HG02840 (cell line): ENCODE results near the gene SNRPN.
"Not testable (repeated sequence)": the region's sequence is repeated elsewhere in the genome, so short reads cannot be mapped to it uniquely, and the experiment has no call there.

ENCODE experiments used
- ATAC-seq: cut with Tn5 transposase; IDR thresholded peaks from one replicate; pipeline ENCODE4 v1.9.1; 2021; ENCODE audit warnings: mild to moderate bottlenecking, moderate library complexity, moderate number of reproducible peaks; ENCODE audit not compliant: unreplicated experiment, low FRiP score

SNRPN gene

DNA sequence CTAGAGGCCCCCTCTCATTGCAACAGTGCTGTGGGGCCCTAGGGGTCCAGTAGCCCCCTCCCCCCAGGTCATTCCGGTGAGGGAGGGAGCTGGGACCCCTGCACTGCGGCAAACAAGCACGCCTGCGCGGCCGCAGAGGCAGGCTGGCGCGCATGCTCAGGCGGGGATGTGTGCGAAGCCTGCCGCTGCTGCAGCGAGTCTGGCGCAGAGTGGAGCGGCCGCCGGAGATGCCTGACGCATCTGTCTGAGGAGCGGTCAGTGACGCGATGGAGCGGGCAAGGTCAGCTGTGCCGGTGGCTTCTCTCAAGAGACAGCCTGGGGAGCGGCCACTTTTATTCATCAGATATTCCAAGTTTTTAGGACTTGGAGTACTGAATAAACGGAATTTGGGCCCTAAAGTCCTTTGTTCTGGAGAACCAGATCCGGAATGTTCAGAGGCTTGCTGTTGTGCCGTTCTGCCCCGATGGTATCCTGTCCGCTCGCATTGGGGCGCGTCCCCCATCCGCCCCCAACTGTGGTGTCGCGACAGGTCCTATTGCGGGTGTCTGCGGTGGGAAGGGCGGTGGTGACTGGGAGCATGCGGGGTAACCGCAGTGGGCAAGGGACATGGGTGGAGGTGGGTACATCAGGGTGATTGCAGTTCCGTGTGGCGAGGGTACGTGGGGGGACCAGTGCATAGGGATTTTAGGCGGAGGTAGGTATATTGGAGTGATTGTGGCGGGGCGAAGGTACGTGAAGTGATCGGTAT lies at the start of gene SNRPN, which contains the start of gene SNURF:
TSS of gene SNRPN (plus strand) at position 205 of the 748 bp plus-strand sequence. CDS start 19,467 bp downstream, outside the sequence.
TSS of gene SNURF (plus strand) at position 205 of the 748 bp plus-strand sequence. CDS start at position 267, 62 bp downstream.
- ATAC-seq = peak; percentile 50

- ATAC-seq = no peak
Measured at GRCh38 chr15:24916305-24917009, 38.3 kb upstream of the SNRPN start.

GRCh38 chr15:24917431-24917830 lies 37.4 kb upstream of the SNRPN start:
- no peak for ATAC-seq

DNA sequence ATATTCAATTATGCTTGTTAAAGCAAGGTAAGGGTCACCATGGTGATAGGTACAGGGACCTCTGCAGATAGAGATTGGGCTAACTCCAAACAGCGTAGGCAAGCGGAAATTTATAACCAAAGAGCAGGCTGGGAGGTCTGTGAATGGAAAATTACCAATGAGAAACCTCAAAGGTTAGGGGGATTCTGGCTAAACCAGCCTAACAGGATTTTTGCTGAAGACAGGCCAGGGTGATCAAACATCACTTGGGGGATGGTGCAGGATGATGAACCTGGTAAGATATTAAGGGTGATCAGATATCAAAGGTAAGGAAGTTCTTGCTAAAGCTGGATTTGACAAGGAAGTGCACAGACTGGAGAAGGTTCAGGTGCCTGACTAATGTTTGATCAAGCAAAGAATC lies 35.3 kb upstream of the SNRPN start:
- no peak for ATAC-seq

DNA sequence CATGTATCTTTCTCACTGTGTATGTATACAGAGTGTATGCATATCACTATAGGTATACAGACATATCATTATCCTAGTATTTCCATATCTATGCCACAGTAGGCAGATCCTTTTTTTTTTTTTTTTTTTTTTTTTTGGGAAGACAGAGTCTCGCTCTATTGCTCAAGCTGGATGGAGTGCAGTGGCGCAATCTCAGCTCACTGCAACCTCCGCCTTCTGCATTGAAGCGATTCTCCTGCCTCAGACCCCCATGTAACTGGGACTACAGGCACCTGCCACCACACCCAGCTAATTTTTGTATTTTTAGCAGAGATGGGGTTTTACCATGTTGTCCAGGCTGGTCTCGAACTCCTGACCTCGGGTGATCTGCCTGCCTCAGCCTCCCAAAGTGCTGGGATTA lies 32.0 kb upstream of the SNRPN start:
- ATAC-seq = not testable (repeated sequence)

GRCh38 chr15:24924153-24924552 lies 30.6 kb upstream of the SNRPN start:
- ATAC-seq = no peak

GRCh38 chr15:24924621-24925020 lies 30.2 kb upstream of the SNRPN start:
- ATAC-seq = no peak

DNA sequence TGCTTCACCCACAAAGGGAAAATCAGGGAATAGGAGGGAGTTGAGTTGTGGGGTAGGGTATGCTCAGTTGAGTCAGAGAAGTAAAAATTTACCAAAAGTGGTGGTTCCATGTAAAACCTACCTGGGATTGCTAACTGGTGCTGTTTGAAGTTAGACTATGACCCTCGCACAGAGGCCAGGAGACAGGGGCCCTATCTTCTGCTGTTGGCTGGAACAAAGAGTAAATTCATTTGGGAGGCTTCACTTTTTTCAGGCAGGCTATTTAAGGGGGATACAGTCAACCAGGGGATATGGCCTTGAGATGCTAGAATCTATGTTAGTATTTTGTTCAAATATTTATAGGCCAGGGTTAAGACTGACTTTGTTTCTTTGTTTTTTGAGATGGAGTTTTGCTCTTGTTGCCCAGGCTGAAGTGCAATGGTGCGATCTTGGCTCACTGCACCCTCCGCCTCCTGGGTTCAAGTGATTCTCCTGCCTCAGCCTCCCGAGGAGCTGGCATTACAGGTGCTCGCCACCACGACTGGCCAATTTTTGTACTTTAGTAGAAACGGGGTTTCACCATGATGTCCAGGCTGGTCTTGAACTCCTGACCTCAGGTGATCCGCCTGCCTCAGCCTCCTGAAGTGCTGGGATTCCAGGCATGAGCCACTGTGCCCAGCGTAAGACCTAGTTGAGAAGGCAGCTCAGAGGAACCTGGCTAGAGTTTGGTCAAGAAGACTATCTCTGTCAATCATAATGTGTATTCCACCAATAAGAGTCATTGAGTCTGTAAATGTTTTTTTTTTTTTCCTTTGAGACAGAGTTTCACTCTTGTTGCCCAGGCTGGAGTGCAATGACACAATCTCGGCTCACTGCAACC lies 22.7 kb upstream of the SNRPN start:
- not testable (repeated sequence) for ATAC-seq

DNA sequence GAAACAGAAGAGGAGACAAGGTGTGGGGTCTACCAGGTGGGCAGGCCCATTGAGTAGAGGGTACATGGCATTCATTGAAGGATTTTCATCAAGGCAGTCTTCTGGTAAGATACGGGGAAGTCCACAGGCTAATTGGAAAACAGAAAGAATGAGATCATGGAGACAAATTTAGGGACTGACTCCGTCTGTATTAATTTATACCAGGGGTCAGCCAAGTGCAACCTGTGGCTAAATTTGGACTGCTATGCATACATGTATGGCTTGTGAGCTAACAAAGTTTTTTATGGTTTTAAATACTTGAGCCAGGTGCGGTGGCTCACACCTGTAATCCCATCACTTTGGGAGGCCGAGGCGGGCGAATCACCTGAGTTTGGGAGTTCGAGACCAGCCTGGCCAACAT lies 21.1 kb upstream of the SNRPN start:
- ATAC-seq = no peak

DNA sequence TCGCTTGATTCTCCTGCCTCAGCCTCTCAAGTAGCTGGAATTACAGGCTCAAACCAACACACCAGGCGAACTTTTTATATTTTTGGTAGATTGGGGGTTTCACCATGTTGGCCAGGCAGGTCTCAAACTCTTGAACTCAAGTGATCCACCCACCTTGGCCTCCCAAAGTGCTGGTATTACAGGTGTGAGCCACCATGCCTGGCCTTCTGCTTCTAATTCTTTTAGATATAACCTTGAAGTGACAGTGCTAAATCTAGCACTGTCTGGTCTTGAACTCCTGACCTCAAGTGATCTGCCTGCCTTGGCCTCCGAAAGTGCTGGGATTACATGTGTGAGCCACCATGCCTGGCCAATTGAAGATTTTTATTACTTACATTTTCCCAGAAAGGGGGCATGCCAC lies 16.6 kb upstream of the SNRPN start:
- not testable (repeated sequence) for ATAC-seq

GRCh38 chr15:24940236-24940635 lies 14.6 kb upstream of the SNRPN start:
- ATAC-seq = no peak

- ATAC-seq = no peak
Measured at GRCh38 chr15:24943361-24943760, 11.4 kb upstream of the SNRPN start.

- no peak for ATAC-seq
Measured at GRCh38 chr15:24944954-24945353, 9.8 kb upstream of the SNRPN start.

- no peak for ATAC-seq
Measured at GRCh38 chr15:24945711-24946110, 9.1 kb upstream of the SNRPN start.

DNA sequence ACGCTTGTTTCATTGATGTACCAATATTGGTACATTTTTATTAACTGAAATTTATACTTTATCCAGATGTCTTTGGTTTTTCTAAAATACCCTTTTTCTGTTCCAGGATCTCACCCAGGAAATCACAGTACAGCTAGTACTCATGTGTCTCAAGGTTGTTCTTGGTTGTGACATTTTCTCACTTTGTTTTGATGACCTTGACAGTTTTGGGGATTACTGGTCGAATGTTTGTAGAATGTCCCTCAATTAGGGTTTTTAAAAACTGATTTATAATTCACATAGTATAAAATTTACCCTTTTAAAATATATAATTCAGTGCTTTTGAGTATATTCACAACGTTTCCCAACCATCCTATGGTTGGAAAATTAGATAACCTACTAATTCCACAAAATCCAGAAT lies 6.3 kb upstream of the SNRPN start:
- no peak for ATAC-seq

GRCh38 chr15:24955531-24955921 lies 739 bp downstream of the SNRPN start:
- ATAC-seq = no peak

GRCh38 chr15:24956111-24956838 lies 1.5 kb downstream of the SNRPN start:
- ATAC-seq = peak; percentile 65

GRCh38 chr15:24957691-24958090 lies 2.9 kb downstream of the SNRPN start:
- no peak for ATAC-seq

GRCh38 chr15:24961967-24962366 lies 7.2 kb downstream of the SNRPN start:
- ATAC-seq = no peak

DNA sequence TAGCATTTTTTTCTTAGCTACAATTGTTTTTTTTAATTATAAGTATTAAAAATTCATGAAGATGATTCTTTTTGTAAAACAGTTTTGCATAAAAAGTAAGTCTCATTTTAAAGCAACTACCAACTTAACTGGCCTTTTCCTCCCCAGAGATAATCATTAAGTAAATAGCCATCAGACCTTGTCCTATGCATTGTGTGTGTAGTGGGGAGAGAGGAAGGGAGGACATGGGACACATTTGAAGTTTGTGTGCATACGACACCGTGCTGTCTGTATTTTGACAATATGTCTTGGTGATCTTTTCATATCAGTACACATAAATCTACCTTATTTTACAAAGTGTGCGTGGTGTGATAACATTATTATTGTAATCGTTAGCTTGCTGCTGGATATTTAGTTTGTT lies 8.1 kb downstream of the SNRPN start:
- ATAC-seq = no peak
